Inflammatory macrophage (primary cell): ENCODE data around the gene TXNRD1.

Experiments used
- DNase-seq, 2 donors: peaks; one replicate each; pipeline ENCODE4 v3.0.0-alpha.2; 2020 to 2022

TXNRD1 gene

DNA sequence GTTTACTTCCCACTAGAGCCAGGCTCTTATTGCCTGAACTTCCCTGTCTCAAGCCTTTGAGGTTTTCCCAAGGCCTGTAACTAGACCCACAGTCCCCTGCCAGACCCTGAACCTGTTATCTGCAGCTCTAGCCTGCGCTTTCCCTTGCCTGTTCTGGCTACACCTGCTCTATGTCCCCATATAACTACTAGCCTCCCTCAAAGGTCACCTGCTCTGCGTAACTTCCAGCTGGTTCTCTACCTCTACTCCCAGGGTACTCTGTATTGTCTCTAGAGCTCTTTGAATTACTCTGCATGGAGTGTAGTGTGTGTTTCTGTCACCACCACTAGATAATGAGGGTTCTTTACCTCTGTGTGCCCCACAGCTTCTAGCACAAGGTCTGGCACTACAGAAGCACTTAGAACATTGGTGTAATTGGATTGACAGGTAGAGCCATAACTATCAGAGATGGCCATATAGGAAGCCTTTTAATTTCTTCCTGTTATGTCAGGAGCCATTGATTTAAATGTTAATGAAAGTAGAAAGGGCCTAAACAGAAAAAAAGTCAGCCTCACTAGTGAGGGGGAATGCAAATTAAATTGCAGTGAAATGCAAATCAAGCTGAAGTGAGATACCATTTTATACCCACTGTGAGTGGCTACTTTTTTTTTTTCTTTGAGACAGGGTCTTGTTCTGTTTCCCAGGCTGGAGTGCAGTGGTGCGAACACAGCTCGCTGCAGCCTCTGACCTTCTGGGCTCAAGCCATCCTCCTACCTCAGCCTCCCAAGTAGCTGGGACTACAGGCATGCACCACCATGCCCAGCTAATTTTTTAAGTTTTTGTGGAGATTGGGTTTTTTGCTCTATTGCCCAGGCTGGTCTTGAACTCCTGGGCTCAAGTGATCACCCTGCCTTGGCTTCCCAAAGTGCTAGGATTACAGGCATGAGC, 135.7 kb downstream of the TXNRD1 start:
- DNase-seq = no peak

DNA sequence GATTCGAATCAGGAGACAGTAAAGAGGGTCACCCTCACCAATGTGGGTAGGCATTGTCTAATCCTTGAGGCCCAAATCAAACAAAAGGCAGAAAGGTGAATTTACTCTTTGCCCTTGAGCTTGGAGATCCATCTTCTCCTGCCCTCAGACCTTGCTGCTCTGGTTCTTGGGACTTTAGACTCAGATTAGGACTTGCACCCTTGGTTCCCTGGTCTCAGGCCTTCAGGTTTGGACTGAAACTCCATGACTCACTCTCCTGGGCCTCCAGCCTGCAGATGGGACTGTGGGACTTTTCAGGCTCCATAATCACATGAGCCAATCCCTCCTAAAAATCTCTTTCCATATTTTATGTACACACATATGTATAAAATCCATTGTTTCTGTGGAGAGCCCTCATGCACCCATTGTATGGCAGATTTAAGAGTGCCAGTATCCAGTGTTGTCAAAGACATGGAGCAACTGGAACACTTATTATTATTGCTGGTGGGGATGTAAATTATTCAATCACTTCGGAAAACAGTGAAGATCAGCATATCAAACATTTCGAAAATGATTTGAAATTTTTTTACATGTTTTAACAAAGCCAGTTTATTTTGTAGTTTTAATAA, 136.6 kb downstream of the TXNRD1 start:
- no peak for DNase-seq

DNA sequence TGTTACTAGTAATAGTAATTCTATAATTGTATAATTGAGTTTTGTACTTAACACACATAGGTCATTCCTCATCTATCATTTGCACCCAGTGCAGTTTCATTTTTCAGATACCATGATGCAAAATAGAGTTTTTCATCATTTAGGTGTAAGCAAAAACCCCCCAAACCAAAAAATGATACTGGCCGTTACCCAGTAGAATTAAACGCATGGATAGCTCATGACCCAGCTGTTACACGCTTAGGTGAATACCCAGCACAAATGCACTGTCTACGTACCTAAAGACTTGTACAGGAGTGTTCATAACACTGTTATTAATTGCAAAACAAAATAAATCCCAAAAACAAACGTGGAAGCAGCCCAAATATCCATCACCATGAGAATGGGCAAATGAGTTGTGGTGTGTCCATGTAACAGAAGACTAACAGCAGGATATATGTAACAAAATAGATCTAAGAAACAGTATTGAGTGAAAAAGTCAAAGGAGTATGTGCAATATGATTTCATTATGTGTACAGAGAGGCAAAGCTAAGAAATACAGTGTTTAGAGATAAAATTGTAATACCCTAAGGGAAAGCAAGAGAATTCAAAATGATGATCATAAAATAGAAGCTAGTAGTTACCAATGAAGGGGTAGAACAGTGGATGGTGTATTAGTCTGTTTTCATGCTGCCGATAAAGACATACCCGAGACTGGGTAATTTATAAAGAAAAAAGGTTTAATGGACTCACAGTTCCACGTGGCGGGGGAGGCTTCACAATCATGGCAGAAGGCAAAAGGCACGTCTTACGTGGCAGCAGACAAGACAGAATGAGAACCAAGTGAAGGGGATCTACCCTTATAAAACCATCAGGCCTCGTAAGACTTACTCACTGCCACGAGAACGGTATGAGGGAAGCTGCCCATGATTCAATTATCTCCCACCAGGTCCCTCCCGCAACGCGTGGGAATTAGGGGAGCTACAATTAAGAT, 137.7 kb downstream of the TXNRD1 start:
- no peak for DNase-seq

DNA sequence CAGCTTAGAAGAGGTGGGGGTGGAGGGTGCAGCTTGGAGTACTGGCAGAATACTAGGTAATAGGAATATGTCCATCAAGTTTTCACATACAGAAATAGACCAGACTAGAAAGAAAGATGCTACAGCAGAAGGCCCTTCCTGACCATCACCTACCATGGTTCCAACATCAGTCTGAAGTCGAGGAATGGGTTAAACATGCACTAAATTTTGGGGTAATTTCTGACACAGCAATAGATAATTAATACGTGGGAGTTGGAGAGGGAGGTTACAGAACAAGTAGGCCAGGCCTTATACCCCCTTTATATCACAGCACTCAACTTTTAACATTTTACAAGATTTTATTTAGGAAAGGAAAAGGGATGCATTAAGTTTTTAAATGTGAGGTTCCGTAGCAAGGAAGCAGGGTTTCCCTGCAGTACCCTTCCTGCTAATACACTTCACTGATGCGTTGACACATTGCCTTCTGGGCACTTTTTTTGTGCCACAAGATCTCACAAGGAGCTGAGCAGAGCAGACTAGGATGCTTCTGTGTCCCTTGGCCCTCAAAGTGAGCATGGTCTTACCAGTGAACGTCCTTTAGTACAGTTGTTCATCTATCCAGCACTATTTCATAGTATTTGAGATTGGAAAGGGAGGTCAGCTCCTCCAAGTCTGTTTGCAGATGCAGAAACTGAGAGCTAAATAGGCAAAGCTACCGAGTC, 138.7 kb downstream of the TXNRD1 start:
- no peak for DNase-seq

DNA sequence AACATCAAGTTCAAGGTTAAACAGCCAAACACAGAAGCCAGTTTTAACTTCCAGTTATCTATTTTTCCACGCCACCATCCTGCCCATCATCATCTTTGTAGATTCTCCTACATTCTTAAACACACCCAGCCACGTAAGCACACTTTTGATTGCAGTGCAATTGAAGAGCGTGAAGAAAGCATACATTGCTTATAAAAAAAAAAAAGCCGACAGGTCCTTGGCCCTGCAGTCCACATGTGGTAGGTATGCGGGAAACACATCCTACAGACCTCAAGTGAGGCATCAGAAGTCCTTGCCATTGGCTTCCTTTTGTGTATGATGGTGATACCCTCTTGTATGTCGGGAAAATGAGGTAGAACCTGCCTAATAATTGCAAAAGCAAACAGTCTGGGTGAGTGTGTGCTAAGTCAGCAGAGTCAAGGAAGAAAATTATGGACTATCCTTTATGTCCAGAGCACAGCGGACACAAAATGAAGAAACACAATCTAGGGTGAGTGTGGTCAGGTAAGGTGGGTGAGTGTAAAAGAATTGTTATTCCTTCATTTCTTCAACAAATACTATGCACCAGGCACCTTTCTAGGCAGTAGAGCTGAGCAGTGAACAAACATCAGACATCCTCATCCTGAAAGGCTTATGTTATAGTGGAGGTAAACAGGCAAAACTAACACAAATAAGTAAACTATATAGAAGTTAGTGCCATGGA, 139.4 kb downstream of the TXNRD1 start:
- no peak for DNase-seq

DNA sequence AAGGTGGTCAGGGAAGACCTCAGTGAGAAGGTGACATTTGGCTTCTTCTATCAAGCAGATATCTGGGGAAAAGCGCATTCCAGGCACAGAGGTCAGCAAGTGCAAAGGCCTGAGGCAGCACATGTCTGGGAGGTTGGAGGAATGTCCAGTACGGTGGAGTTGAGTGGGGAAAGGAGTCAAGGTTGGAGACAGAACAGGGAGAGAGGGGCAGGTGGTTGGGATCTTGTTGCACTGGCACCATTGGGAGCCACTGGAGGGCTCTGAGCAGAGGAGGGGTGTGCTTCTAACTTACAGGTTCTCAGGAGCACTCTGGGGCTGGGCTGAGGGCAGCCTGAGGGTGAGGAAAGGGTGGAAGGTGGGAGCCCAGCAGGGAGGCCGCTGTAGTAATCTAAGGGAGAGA, 140.1 kb downstream of the TXNRD1 start:
- DNase-seq = no peak

DNA sequence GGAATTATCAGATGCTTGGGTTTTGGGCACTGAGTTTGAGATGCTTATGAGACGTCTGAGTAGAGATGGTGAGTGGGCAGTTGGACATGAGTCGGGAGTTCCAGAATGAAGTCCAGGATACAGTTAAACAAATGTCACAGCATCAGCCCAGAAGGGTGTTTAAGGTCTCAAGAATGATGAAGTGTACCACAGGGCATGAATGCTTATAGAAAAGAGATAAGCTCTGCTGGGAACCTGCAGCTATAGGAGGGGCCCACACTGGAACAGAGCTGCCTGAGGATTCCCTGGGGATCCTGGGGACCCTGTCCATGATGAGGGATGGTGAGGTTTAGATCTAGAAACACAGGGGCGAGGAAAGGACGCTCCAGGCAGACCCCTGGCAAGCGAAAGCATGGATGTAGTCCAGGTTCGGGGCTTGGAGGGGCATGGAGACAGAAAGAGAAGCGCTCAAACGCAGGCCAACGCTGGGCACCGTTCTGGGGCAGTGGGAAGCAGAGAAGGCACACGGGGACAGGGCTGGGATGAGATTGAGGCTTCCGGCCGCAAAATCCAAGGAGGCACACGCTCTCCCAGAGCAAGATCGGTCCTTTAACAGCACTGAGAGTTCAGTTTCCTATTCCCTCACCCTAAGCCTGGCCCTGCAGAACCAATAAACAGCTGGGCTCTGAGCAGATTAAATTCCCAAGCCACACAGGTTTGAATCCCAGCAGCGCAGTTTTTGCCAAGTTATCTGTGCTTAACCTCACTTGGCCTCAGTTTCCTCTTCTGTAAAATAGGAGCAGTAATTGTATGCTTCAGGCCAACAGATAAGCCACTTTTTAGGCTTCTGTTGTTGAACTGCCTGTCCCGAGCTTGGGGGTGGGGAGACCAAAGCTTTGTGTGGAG, 140.9 kb downstream of the TXNRD1 start:
- DNase-seq = no peak

DNA sequence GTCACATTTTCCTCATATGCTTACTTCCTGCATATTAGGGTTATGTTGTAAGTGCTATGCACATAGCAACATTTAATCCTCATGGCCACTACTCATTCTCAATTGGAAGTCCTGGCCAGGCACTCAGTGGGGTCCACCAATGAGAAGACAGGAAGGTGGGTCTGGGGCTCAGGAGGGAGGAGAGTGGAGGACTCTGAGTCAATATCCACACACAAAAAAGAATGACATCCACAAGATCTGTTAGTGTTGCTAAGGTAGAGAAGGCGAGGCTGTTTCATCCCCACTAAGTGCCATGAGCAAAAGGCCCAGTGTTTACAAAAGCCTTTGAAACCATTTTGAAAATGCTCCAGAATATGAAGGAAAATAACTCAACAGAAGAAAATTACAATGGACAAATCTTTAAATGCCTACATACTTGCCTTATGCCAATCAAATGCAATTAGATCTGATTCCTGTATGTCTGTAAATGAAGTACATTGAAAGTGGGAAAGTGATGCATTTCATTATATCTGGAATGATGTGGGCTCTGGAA, 141.9 kb downstream of the TXNRD1 start:
- peak; percentile 45 to 49 for DNase-seq

DNA sequence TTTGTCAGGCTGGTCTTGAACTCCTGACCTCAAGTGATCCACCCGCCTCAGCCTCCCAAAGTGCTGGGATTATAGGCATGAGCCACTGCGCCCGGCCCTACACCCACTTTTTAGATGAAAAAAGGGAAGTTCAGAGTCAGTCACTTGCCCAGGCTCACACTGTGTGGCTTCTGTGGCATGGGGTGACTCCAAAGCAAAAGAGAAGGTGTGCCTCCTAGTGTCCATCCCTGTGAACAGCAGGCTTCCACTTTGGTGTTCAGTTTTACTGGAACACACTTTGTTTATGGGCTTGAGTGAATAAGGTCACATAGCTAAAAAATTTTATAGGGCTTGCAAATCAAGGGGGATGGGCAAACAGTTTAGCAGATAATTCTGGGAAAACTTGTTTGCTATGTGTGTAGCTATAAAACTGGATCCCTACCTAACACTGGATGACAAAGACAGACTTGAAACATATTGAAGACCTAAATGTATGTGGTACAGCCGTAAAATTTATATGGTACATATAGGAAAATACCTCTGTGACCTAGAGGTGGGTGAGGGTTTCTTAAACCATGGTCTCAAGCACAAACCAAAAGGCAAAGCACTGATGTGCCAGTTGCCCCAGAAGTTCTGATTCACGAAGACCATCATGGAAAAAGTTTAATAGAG, 142.9 kb downstream of the TXNRD1 start:
- DNase-seq = peak; percentile 93

DNA sequence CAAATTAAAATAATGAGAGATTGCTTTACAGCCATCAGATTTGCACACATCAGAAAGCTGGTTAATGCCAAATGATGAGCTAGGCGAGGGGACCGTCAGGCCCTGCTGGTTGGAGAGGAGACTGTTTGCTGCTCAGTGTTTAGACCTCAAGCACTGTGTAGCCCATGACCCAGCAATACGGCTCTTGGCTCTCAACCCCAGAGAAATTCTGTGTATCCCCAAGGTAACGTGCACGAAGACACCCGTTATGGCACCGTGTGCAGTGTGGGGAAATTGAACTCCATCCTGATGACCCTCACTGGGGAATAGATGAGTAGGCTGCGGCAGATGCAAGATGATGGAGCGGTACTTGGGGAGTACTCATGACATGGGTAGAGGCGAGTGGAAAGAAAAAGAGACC, 143.6 kb downstream of the TXNRD1 start:
- DNase-seq = no peak

DNA sequence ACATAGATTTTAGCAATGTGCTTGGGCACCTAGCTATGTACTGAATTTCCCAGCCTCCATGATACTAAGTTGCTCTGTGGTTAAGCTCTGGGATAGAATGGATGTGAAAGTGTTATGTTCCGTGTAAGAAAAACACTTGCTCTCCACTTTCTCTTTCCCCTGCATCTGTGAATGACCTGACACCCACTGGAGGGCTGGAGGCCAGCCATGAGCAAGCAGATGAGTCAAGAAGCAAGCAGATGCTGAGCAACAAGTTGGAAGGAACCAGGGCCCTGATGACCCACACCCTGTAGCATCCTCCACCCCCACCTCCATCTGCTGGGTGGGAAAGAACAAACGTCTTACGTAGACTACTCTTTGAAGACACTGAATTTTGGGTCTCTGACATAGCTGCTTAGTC, 144.6 kb downstream of the TXNRD1 start:
- DNase-seq = no peak

DNA sequence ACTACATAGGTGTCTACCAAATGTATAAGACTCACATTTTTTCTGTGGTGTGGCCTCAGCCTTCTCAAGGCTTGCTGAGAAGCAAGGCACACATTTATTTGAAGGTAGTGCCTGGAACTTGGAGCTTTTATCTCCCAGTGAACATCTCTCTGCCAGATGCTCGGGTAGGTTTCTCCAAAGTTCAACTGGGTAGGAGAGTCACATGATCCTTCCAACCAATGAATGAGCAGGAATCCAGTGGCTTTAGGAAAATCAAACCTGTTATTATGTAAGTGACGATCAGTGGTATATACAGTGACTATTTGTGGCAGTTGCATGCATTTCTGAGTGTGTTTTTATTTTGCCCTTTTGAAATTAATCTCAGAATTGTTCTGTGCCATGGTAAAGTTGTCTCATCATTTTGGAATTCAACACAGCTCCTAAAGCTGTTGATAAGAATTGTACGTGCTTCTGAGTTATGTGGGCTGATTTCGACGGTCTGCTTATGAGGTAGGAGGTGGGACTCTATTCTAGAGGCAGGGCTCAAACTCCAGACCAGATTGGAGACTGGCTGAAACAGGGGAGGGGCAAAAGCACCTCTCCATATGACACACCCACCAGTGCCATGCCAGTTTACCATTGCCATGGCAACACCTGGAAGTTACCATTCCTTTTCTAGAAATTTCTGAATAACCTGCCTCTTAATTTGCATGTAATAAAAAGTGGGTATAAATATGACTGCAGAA, 145.6 kb downstream of the TXNRD1 start:
- DNase-seq = no peak

DNA sequence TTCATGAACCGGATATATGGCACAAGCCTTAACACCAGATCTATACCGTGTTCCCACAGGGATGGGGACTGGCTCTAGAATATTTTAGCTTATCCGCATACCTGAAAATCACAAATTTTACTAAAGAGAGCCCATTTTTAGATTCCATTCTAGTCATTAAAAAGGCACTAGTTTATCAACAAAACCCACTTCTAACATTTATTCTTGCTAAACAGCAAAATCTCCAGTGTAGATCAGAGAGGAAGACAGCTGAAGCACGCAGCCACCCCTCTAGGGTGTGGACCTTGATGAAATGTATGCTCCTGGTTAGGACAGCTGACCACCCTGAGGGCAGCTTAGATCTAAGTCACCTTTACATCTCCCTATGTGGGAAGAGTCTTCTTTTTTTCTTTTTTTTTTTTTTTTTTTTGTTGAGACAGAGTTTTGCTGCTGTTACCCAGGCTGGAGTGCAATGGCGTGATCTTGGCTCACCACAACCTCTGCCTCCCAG, 150.4 kb downstream of the TXNRD1 start:
- DNase-seq = no peak

DNA sequence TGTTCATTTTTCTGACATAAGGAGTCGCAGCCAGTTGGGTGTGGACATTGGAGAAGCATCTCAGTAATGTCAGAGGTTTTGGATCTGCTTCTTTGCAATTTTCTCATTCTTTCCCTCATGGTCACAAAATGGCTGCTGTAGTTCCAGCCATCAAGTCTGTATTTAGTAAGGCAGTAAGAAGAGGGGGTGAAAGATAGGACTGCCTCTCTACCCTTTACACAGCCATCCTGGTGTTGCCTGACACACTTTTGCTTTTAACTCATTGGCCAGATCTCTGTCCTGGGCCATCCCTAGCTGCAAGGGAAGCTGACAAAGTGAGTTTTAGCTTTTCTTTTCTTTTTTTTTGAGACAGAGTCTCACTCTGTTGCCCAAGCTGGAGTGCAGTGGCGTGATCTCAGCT, 154.1 kb downstream of the TXNRD1 start:
- DNase-seq = no peak

DNA sequence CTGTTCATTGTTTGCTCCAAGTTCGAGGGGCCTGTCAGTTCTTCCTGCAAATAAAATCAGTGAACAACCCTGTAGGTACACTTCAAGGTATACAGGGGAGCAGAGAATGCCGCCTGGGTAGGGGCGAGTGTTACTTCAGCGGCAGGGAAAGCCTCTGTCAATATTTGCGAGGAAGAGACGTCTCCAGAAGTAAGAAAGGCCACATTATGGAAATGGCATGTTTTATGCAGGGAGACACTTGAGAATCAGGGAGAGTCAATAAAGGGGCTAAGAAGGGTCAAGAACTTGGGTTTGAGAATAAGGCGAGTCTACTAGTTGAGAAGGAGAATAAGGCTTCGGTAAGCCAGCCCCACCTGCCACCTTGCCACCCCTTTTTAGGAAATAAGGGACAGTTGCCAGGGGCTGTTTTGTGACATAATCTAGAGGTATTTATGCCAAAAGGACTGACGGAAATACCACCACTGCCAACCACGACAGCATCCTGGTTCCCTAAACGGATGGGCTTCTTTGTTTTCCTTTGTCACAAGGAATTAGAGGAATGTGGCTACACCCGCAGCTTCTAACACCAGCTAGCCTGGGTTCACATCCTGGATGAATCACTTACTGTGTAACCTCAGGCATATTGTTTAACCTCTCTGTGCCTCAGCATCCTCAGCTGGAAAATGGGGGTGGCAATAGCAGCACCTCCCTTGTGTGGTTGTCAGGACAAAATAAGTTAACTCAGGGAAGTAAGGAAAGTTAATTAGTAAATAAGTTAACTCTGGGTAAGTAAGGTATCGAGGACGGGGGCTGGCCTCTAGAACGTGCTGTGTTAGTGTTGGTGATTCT, 155.7 kb downstream of the TXNRD1 start:
- DNase-seq = no peak

DNA sequence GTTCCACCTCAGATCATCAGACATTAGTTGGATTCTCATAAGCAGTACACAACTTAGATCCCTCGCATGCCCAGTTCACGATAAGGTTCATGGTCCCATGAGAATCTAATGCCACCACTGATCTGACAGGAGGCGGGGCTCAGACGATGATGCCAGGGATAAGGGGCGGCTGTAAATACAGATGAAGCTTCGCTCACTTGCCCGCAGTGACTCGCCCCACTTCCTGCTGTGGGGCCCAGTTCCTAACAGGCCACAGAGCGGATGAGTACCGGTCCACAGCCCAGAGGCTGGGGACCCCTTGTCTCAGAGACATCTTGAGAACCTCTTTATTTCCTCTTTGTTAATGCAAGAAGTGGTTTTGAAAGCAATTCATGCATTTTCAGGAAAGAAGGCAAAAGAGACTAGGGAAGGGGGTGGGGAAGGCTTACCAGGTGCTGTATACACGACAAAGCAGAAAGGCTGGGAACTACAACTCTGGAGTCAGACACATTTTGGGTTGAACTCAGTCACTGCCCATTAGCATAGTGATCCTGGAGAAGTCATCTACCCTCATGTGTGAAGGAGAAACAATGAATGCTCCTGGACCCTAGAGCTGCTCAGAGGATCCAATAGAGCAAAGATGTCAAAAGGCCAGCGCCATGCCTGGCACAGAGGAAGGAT, 156.6 kb downstream of the TXNRD1 start:
- DNase-seq = no peak

DNA sequence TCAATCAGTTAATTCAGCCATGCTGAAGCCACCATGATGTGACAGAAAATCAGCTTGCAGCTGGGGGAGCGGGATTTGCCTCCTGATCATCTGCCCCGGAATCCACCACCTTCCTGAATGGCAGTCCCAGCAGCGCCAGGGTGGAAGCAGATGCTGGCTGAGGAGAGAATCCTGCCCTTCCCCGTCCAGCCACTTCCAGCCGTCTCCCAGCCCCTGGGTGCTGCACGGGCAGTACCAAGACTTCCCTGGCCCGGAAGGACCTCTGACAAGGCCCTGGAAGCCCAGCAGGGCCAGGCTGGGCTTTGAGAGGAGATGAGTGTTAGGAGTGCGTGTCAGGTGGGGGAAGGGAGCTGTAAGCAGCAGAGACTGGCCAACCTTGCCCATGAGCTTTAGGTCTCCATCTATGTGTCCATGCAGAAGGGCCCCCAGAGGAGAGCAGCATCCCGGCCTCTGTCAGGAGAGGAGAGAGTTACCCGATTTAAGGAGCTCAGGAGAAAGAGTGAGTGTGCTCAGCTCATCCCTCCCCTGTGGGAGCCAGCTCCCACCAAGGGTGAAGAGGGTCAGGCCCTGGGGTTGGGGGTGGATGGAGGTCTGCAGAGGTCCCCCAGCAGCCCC, 157.2 kb downstream of the TXNRD1 start:
- no peak for DNase-seq
